Measurements from ENCODE around the gene PLXNA2.

Gene PLXNA2

GRCh38 chr1:208036106-208036808 lies 207.9 kb downstream of the PLXNA2 start:
- TF ChIP-seq CTCF (IDR thresholded peaks at IDR 0.05; ENCODE audit: insufficient read depth, low read length, missing control alignments) = peak; percentile 19
- ChIA-PET POLR2A (no interaction called here), CTCF (interaction anchor here (0.7 to 25.1 kb wide), 5 partner anchors 11 to 210 kb away, joined by 3 to 990 read pairs (median 3); partner anchors contain the start of gene PLXNA2)
- no peak overlapping the region for H3K4me3 ChIP-seq (ENCODE audit: low read depth, low read length)
- DNase-seq (ENCODE audit: low read depth, low spot score) = no peak

- no peak for TF ChIP-seq CTCF (IDR thresholded peaks at IDR 0.05; ENCODE audit: insufficient read depth, low read length, missing control alignments)
- H3K4me3 ChIP-seq (ENCODE audit: low read depth, low read length) = no peak overlapping the region
- POLR2A ChIA-PET = no interaction called here
- CTCF ChIA-PET = interaction anchor here (0.9 to 25.1 kb wide), 5 partner anchors 12 to 212 kb away, joined by 4 to 990 read pairs (median 4); partner anchors contain the start of gene PLXNA2
- DNase-seq (ENCODE audit: low read depth, low spot score) = no peak
Measured at GRCh38 chr1:208034135-208034534, 210.0 kb downstream of the PLXNA2 start.

DNA sequence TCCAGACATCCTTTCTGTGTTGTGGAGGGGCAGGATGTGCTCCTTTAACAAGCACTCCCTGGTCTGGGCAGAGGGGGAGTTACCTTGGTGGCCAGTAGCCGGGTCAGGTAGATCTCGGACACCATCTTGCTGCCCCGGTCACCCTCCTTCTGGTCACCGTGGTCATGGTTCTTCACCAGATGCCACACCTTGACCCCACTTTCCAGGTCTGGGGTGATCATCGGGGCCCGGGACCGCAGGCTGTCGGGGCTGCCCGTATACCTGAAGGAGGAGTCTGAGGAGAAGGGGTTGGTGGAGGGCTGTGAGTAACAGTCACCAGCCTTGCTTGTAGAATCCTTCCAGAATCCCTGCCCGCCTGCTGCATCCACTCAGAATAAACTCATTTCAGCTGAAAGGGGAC lies 210.9 kb downstream of the PLXNA2 start:
- CTCF ChIA-PET = interaction anchor here (1.3 to 25.1 kb wide), 3 partner anchors 11 to 213 kb away, joined by 4 to 990 read pairs (median 276); partner anchors contain the start of gene PLXNA2
- POLR2A ChIA-PET = no interaction called here
- DNase-seq (ENCODE audit: low read depth, low spot score) = no peak
- no peak for TF ChIP-seq CTCF (IDR thresholded peaks at IDR 0.05; ENCODE audit: insufficient read depth, low read length, missing control alignments)
- H3K4me3 ChIP-seq (ENCODE audit: low read depth, low read length) = no peak overlapping the region

DNA sequence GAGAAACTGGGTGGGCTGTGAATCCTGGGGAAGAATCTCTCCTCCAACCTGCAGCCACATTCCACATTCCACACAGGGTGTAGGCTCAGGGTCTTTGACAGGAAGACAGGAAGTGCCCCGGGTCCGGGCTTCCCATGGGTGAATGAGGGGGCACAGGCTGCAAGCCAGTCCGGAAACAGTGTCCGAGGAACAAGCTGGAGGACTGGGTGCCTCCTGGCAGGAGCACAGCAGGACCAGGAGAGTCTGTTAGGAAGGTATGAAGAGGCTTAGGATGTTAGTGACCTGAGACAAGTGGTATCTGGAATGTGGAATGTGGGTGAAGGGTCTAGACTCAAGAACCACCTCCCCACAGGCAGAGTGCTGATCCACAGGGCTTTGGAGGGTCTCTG lies 212.3 kb downstream of the PLXNA2 start:
- ChIA-PET CTCF (interaction anchor here (3.1 to 25.1 kb wide), 4 partner anchors 10 to 214 kb away, joined by 11 to 990 read pairs (median 156); partner anchors contain the start of gene PLXNA2), POLR2A (no interaction called here)
- no peak for DNase-seq (ENCODE audit: low read depth, low spot score)
- no peak for TF ChIP-seq CTCF (IDR thresholded peaks at IDR 0.05; ENCODE audit: insufficient read depth, low read length, missing control alignments)
- H3K4me3 ChIP-seq (ENCODE audit: low read depth, low read length) = no peak overlapping the region

DNA sequence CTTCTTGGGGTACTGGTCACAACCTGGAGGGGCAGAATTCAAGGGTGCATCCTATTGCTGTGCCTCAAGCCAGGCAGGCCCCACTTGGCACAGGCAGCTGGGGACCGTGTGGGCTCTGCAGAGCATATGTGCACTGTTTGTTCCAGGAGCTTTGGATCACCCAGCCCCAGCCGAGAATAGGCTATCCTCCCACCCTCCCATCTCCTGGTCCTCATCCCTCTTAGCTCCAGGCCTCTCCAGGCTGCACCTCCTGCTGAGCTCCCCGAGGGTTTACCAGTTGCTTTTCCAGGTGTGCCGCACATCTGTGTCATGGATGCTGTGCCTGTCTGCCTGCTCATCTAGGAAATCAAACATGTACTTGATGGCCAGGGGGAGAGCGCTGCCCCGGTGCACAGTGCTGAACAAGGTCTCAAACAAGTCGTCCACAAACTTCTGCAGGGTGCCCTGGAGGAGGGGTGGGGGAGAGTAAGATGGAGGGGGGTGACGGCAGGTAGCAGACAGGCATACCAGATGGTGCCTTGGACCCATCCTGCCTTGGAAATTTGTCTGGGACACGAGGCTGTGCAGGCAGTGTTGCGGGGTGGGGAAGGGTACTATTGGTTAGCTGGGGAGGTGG lies 212.8 kb downstream of the PLXNA2 start:
- no peak for DNase-seq (ENCODE audit: low read depth, low spot score)
- H3K4me3 ChIP-seq (ENCODE audit: low read depth, low read length) = no peak overlapping the region
- no peak for TF ChIP-seq CTCF (IDR thresholded peaks at IDR 0.05; ENCODE audit: insufficient read depth, low read length, missing control alignments)
- POLR2A ChIA-PET = interaction anchor here (0.6 kb wide), 1 partner anchor 212 kb away, joined by 3 read pairs; no protein-coding TSS in a partner anchor
- CTCF ChIA-PET = interaction anchor here (0.7 to 25.1 kb wide), 7 partner anchors 10 to 215 kb away, joined by 3 to 990 read pairs (median 11); partner anchors contain the start of gene PLXNA2
